ENCODE measurements around the gene PDGFRB.
"Not testable (repeated sequence)": the region's sequence is repeated elsewhere in the genome, so short reads cannot be mapped to it uniquely, and the experiment has no call there.

The PDGFRB gene

DNA sequence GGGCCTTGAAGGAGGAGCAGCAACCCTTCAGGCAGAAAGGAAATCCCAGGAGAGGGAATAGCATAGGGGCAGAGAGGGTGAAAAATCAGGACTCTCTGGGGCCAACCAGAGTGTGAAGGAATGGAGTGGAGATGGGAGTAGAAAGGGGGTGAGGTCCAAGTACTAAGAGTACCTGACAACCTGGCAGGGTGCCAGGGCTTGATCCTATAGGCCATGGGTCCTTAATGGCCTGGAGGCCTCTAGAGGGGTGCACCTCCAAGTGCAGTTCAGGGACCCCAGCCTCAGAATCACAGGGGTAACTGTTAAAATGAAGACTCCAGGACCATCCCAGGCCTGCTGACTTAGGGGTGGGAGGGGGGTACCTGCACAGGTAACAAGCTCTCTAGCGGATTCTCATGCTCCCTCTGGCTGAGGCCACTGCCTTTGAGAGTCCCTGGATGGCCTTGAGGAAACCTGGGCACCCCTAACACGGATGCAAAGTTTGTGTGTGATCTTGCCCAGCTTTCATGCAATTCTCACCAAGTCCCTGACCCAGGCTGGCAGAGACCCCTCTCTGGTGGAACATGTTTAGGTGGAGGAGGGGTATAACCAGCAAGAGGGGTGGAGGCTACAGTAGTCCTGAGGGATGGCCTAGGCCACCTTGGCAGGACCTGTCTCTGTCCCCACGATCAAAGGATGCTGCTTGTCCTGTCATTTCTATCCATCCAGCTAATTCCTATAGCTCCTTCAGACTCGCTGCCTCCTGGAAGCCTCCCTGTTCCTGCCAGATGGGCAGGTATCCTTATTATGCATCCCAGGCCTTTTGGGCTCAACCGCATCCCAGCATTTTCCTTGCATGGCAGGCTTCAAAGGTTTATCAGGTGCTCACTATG lies 51.7 kb downstream of the PDGFRB start:
- no peak overlapping the region for H3K27ac ChIP-seq (ENCODE audit: low read depth, low read length)
- no peaks in the 10 kb centered on the region for H3K36me3 ChIP-seq (ENCODE audit: control insufficient read depth, insufficient read depth, low read length)
- H3K4me1 ChIP-seq (ENCODE audit: control insufficient read depth, insufficient read depth, low read length), result no peaks in the 10 kb centered on the region
- H3K4me3 ChIP-seq (ENCODE audit: low read depth, low read length), result no peak overlapping the region
- H3K9ac ChIP-seq (ENCODE audit: low read length), result no peak overlapping the region
- H3K9me3 ChIP-seq (ENCODE audit: control insufficient read depth, insufficient read depth, low read depth, low read length), result no peaks in the 10 kb centered on the region
- H3K27me3 ChIP-seq (ENCODE audit: control insufficient read depth, insufficient read depth, low read length), result no peaks in the 10 kb centered on the region

DNA sequence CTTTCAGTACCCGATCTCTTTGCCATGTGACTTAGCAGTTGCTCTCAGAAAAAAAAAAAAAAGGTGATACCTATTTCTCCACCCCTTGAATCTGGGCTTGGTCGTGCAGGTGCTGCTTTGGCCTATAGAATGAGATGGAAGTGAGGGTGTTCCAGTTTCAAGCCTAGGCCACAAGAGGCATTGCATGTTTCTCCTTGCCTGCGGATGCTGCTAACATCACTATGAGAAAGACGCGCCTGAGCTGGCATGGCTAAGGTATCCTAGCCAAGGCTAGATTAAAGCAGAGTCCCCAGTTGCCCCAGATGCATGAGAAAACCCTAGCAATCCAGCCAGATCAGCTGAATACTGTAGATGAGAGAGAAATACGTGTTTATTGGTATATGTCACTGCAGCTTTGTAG lies 54.6 kb downstream of the PDGFRB start:
- Histone ChIP-seq H3K4me3 (ENCODE audit: low read depth, low read length) (no peak overlapping the region), H3K36me3 (ENCODE audit: control insufficient read depth, insufficient read depth, low read length) (no peaks in the 10 kb centered on the region), H3K4me1 (ENCODE audit: control insufficient read depth, insufficient read depth, low read length) (no peaks in the 10 kb centered on the region), H3K27ac (ENCODE audit: low read depth, low read length) (no peak overlapping the region), H3K9ac (ENCODE audit: low read length) (no peak overlapping the region), H3K9me3 (ENCODE audit: control insufficient read depth, insufficient read depth, low read depth, low read length) (no peaks in the 10 kb centered on the region), H3K27me3 (ENCODE audit: control insufficient read depth, insufficient read depth, low read length) (no peaks in the 10 kb centered on the region)

DNA sequence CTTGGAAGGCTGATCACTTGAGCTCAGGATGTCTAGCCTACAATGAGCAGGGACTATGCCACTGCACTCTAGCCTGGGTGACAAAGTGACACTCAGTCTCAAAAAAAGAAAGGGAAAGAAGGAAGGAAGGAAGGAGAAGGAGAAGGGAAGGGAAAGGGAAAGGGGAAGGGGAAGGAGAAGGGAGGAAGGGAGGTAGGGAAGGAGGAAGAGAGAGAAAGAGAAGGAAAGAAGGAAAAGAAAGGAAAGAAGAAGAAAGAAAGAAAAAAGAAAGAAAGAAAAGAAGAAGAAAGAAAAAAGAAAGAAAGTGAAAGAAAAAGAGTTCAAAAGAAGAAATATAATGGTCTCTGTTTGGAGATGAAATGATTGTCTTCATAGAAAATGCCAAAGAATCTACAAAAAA lies 58.5 kb downstream of the PDGFRB start:
- Histone ChIP-seq H3K9me3 (ENCODE audit: control insufficient read depth, insufficient read depth, low read depth, low read length) (no peaks in the 10 kb centered on the region), H3K9ac (ENCODE audit: low read length) (no peak overlapping the region), H3K4me1 (ENCODE audit: control insufficient read depth, insufficient read depth, low read length) (no peaks in the 10 kb centered on the region), H3K27ac (ENCODE audit: low read depth, low read length) (no peak overlapping the region), H3K36me3 (ENCODE audit: control insufficient read depth, insufficient read depth, low read length) (no peaks in the 10 kb centered on the region), H3K4me3 (ENCODE audit: low read depth, low read length) (no peak overlapping the region), H3K27me3 (ENCODE audit: control insufficient read depth, insufficient read depth, low read length) (no peaks in the 10 kb centered on the region)

DNA sequence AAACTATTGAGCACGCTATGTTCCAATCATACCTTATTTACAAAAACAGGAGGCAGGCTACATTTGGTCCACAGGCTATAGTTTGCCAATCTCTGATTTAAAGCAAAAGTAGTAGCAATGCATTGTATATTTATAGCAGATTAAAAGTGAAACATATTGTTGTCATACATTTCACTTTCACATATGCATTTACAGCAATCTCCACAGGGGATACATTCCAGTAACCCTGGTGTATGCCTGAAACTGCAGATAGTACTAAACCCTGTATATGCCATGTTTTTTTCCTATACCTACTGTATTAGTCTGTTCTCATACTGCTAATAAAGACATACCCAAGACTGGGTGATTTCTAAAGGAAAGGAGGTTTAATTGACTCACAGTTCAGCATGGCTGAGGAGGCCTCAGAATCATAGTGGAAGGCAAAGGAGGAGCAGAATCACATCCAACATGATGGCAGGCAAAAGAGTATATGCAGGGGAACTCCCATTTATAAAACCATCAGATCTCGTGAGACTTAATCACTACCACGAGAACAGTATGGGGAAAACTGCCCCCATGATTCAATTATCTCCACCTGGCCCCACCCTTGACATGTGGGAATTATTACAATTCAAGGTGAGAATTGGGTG lies 63.4 kb downstream of the PDGFRB start:
- Histone ChIP-seq H3K4me3 (ENCODE audit: low read depth, low read length) (no peak overlapping the region), H3K9me3 (ENCODE audit: control insufficient read depth, insufficient read depth, low read depth, low read length) (no peaks in the 10 kb centered on the region), H3K36me3 (ENCODE audit: control insufficient read depth, insufficient read depth, low read length) (no peaks in the 10 kb centered on the region), H3K9ac (ENCODE audit: low read length) (no peak overlapping the region), H3K4me1 (ENCODE audit: control insufficient read depth, insufficient read depth, low read length) (no peaks in the 10 kb centered on the region), H3K27ac (ENCODE audit: low read depth, low read length) (no peak overlapping the region), H3K27me3 (ENCODE audit: control insufficient read depth, insufficient read depth, low read length) (no peaks in the 10 kb centered on the region)

DNA sequence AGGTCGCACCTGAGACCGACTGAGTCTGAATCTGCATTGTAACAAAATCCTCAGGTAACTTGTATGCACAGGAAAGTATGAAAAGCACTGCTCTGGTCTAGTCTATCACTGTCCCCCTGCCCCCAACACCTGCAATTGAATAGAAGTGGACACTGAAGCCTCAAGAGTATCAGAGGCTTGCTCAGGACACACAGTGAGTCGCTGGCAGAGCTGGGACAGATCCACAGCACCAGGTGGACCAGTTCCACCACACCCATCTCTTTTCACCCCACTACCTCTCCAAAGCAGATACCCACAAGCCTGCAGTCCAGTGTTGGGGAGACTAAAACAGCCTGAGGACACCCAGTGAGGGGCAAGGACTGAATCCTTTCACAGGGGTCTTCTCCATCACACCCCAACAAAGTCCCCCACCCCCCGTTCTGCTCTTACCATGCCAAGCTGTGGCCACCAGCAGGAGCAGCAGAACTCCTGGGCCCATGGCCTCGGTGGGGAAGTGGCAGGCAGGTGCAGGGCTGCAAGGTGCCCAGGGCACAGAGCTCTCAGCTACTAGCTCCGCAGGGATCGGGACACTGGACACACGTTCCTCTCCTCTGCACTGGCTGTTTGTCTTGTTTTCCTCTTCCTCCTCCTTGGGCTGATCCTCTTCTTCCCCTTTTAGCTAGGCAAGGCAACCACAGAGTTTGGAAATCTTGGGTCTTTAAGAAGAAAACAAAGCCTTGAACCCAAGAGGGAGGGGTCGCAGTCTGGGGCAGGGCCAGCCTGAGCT lies 69.5 kb downstream of the PDGFRB start, which contains the start of gene CSF1R:
CSF1R (minus strand) TSS at position 605 of the 766 bp plus-strand sequence; CDS start at position 478, 127 bp downstream.
- H3K27ac ChIP-seq (ENCODE audit: low read depth, low read length), result no peak within 1 kb of the TSS
- H3K4me1 ChIP-seq (ENCODE audit: control insufficient read depth, insufficient read depth, low read length), result peaks cover 16% of the 10 kb centered on the region
- no peak within 1 kb of the TSS for H3K9ac ChIP-seq (ENCODE audit: low read length)
- no peaks in the 10 kb centered on the region for H3K27me3 ChIP-seq (ENCODE audit: control insufficient read depth, insufficient read depth, low read length)
- no peak within 1 kb of the TSS for H3K4me3 ChIP-seq (ENCODE audit: low read depth, low read length)
- H3K36me3 ChIP-seq (ENCODE audit: control insufficient read depth, insufficient read depth, low read length), result no peaks in the 10 kb centered on the region
- no peaks in the 10 kb centered on the region for H3K9me3 ChIP-seq (ENCODE audit: control insufficient read depth, insufficient read depth, low read depth, low read length)

DNA sequence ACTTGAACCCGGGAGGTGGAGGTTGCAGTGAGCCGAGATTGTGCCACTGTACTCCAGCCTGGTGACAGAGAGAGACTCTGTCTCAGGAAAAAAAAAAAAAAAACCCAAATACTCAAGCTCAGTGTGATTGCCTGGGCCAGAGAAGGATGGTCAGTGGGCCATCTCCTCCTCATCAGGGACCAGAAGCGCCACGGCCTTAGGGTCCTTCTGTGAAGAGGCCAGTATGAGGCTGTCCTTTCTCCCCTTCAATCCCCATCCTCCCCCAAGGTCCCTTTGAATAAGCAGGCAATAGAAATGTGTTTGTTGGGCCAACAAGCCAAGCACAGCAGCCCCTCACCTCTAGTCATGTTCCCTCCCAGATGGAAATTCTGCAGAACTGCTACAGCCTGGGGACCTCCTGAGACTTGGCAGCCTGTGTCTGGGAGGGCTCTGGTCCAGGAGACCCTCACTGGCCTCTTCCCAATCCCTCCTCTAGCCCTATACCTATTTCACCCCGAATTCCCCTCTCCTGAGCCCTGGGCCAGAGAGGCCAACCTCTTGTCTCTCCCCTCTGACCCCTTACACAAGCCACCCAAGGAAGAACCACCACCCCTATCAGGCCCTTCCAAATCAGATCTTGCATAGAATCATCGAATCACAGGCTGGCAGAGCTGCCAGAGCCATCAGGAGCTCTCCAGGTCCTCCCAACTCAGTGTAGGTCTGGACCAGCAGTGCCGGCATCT lies 70.3 kb downstream of the PDGFRB start:
- Histone ChIP-seq H3K27ac (ENCODE audit: low read depth, low read length) (no peak overlapping the region), H3K27me3 (ENCODE audit: control insufficient read depth, insufficient read depth, low read length) (no peaks in the 10 kb centered on the region), H3K9me3 (ENCODE audit: control insufficient read depth, insufficient read depth, low read depth, low read length) (no peaks in the 10 kb centered on the region), H3K4me3 (ENCODE audit: low read depth, low read length) (no peak overlapping the region), H3K9ac (ENCODE audit: low read length) (no peak overlapping the region), H3K4me1 (ENCODE audit: control insufficient read depth, insufficient read depth, low read length) (peaks cover 16% of the 10 kb centered on the region), H3K36me3 (ENCODE audit: control insufficient read depth, insufficient read depth, low read length) (no peaks in the 10 kb centered on the region)

DNA sequence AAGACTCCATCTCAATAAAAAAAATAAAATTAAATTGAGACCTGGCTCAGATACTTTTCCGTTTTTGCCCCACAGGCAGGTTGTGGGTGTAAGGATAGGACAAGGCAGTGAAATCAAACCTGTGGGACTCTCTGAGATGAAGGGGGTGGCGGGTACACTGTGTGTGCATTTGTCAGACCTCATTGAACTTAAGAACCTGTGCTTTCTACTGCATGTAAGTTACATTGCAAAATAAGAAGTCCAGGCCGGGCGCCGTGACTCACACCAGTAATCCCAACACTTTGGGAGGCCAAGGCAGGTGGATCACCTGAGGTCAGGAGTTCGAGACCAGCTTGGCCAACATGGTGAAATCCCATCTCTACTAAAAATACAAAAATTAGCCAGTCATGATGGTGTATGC lies 70.9 kb downstream of the PDGFRB start:
- H3K27ac ChIP-seq (ENCODE audit: low read depth, low read length); H3K9ac ChIP-seq (ENCODE audit: low read length): not testable (repeated sequence)
- H3K4me1 ChIP-seq (ENCODE audit: control insufficient read depth, insufficient read depth, low read length), result peaks cover 16% of the 10 kb centered on the region

DNA sequence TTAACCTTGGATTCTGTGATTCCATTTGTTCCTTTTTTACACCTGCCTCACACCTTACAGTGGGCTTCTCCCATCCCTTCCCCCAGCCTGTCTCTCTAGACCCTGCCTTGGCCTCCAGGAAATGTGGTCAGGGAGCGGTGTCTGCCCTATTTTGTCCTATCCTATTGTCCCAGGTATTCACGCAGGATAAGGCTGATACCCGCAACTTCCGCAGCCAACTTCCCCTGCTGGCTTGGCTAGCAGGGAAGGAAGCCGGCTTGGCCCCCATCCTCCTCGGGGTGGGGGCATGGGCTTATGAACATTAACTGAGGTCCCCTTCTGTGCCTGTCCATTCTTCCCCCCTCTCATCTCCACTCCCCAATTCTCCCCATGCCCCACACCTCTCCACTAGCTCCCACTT lies 72.8 kb downstream of the PDGFRB start:
- H3K27me3 ChIP-seq (ENCODE audit: control insufficient read depth, insufficient read depth, low read length), result no peaks in the 10 kb centered on the region
- no peaks in the 10 kb centered on the region for H3K9me3 ChIP-seq (ENCODE audit: control insufficient read depth, insufficient read depth, low read depth, low read length)
- H3K36me3 ChIP-seq (ENCODE audit: control insufficient read depth, insufficient read depth, low read length), result no peaks in the 10 kb centered on the region
- H3K27ac ChIP-seq (ENCODE audit: low read depth, low read length), result no peak overlapping the region
- H3K9ac ChIP-seq (ENCODE audit: low read length), result no peak overlapping the region
- no peak overlapping the region for H3K4me3 ChIP-seq (ENCODE audit: low read depth, low read length)
- peaks cover 16% of the 10 kb centered on the region for H3K4me1 ChIP-seq (ENCODE audit: control insufficient read depth, insufficient read depth, low read length)

More for the DNA sequence above, 70.9 kb downstream of the PDGFRB start:
- H3K9me3 ChIP-seq (ENCODE audit: control insufficient read depth, insufficient read depth, low read depth, low read length); H3K4me3 ChIP-seq (ENCODE audit: low read depth, low read length); H3K36me3 ChIP-seq (ENCODE audit: control insufficient read depth, insufficient read depth, low read length); H3K27me3 ChIP-seq (ENCODE audit: control insufficient read depth, insufficient read depth, low read length): not testable (repeated sequence)

DNA sequence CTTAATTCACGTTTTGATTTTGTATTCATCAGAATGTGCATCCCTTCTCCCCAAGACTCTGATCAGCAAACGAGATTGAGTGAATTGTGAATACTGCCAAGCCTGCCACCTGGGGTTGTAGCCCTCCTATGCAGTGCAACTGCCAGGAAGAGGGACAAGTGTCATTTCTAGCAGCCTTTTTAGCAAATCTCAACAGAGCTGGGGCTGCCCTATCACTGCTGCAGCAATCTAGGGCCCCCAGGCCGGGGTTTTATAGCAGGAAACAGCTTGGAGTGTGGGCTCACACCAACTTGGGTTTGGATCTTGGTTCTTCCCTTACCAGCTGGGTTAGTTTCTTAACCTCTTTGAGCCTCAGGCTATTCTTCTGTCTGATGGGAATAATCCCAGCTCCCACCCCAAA lies 73.3 kb downstream of the PDGFRB start:
- Histone ChIP-seq H3K9me3 (ENCODE audit: control insufficient read depth, insufficient read depth, low read depth, low read length) (no peaks in the 10 kb centered on the region), H3K9ac (ENCODE audit: low read length) (no peak overlapping the region), H3K27ac (ENCODE audit: low read depth, low read length) (no peak overlapping the region), H3K4me3 (ENCODE audit: low read depth, low read length) (no peak overlapping the region), H3K4me1 (ENCODE audit: control insufficient read depth, insufficient read depth, low read length) (peaks cover 16% of the 10 kb centered on the region), H3K36me3 (ENCODE audit: control insufficient read depth, insufficient read depth, low read length) (no peaks in the 10 kb centered on the region), H3K27me3 (ENCODE audit: control insufficient read depth, insufficient read depth, low read length) (no peaks in the 10 kb centered on the region; the same call in 1 of the 2 replicates)

DNA sequence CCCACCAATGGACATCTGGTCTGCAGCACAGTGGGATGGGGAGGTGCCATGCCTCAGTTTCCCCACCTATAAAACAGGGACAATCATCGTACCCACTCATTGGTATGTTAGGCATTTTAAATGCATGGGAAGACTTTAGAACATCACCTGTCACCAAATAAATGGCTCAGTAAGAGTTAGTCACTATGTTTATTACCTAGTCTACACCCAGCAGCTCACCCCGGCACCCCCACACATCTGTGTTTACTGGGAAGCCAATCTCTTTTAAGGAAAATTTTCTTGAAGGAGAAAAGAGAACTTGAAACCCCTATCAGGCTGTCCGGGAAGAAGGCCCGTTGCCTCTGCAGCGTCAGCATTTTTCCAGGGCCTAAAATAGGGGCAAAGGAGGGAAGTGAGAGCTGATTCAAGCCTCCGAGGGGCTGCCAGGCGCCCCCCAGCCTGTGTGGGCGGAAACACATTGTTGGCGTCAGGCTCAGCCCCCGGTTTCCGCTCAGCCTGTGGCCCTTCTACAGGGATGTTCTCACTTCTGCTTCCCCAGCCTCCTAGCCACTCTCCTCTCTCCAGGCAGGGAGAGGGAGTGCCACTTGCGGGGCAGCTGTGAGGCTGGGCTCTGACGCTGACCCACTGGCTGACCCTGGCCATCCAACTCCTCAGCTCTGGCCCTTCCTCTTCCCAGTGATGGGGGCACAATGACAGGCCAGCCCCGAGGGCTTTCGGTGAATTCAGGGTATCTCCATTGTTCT lies 73.9 kb downstream of the PDGFRB start:
- Histone ChIP-seq H3K36me3 (ENCODE audit: control insufficient read depth, insufficient read depth, low read length) (no peaks in the 10 kb centered on the region), H3K27ac (ENCODE audit: low read depth, low read length) (no peak overlapping the region), H3K4me3 (ENCODE audit: low read depth, low read length) (no peak overlapping the region), H3K9ac (ENCODE audit: low read length) (no peak overlapping the region), H3K27me3 (ENCODE audit: control insufficient read depth, insufficient read depth, low read length) (no peaks in the 10 kb centered on the region; the same call in 1 of the 2 replicates), H3K4me1 (ENCODE audit: control insufficient read depth, insufficient read depth, low read length) (peaks cover 16% of the 10 kb centered on the region), H3K9me3 (ENCODE audit: control insufficient read depth, insufficient read depth, low read depth, low read length) (no peaks in the 10 kb centered on the region)
